ENCODE measurements around the gene BCR. TPM values are rescaled to one million over a fixed set of nuclear protein-coding genes. Genes with fewer than 3 reads are reported as not detected.
"Not testable (repeated sequence)": the region's sequence is repeated elsewhere in the genome, so short reads cannot be mapped to it uniquely, and the experiment has no call there.

Gene BCR
- polyA plus RNA-seq, 6 donors from 2014 or later: 2.6 to 12.1 (median 4.0) TPM; not detected in 1

- no peaks in the 10 kb centered on the region for H3K27me3 Mint-ChIP-seq
- H3K4me1 Mint-ChIP-seq: no peaks in the 10 kb centered on the region
- no peak overlapping the region for H3K4me3 Mint-ChIP-seq
- no peak for ATAC-seq (ENCODE audit: low read depth in 2 of 2)
- H3K27ac Mint-ChIP-seq: peak overlapping the region in 4 of 6 donors; percentile 16 to 74 (median 57)
- H3K9me3 Mint-ChIP-seq: no peaks in the 10 kb centered on the region
- DNase-seq: no peak
- H3K36me3 Mint-ChIP-seq: peaks cover 0 to 7% of the 10 kb centered on the region in 2 donors
Observed at GRCh38 chr22:23313791-23314567, 133.7 kb downstream of the BCR start.

- ATAC-seq (ENCODE audit: low read depth in 2 of 2): peak in 1 of 2 donors; percentile 28
Observed at GRCh38 chr22:23315341-23315917, 135.1 kb downstream of the BCR start.

GRCh38 chr22:23316596-23316995 lies 136.3 kb downstream of the BCR start:
- H3K27me3 Mint-ChIP-seq; H3K4me3 Mint-ChIP-seq; H3K27ac Mint-ChIP-seq; H3K36me3 Mint-ChIP-seq; H3K4me1 Mint-ChIP-seq; H3K9me3 Mint-ChIP-seq; DNase-seq; ATAC-seq (ENCODE audit: low read depth in 2 of 2): not testable (repeated sequence)

More at GRCh38 chr22:23315341-23315917, 135.1 kb downstream of the BCR start:
- Mint-ChIP-seq H3K4me3 (no peak overlapping the region), H3K9me3 (no peaks in the 10 kb centered on the region), H3K36me3 (peaks cover 0 to 7% of the 10 kb centered on the region in 2 donors), H3K4me1 (no peaks in the 10 kb centered on the region), H3K27me3 (no peaks in the 10 kb centered on the region), H3K27ac (no peak overlapping the region)
- peak; percentile 36 for DNase-seq

- not testable (repeated sequence) for ATAC-seq (ENCODE audit: low read depth in 2 of 2); H3K27ac Mint-ChIP-seq; H3K4me3 Mint-ChIP-seq; H3K36me3 Mint-ChIP-seq; DNase-seq; H3K9me3 Mint-ChIP-seq; H3K4me1 Mint-ChIP-seq; H3K27me3 Mint-ChIP-seq
Observed at GRCh38 chr22:23318316-23318715, 138.0 kb downstream of the BCR start.

GRCh38 chr22:23322497-23323080 lies 142.3 kb downstream of the BCR start:
- not testable (repeated sequence) for ATAC-seq (ENCODE audit: low read depth in 2 of 2); H3K4me1 Mint-ChIP-seq; DNase-seq; H3K9me3 Mint-ChIP-seq; H3K4me3 Mint-ChIP-seq; H3K27me3 Mint-ChIP-seq; H3K36me3 Mint-ChIP-seq; H3K27ac Mint-ChIP-seq

- H3K4me3 Mint-ChIP-seq; H3K27ac Mint-ChIP-seq; H3K27me3 Mint-ChIP-seq; DNase-seq; H3K9me3 Mint-ChIP-seq; H3K4me1 Mint-ChIP-seq; H3K36me3 Mint-ChIP-seq; ATAC-seq (ENCODE audit: low read depth in 2 of 2): not testable (repeated sequence)
Observed at GRCh38 chr22:23323960-23324688, 143.8 kb downstream of the BCR start.

GRCh38 chr22:23325183-23325582 lies 144.9 kb downstream of the BCR start:
- H3K27ac Mint-ChIP-seq: no peak overlapping the region
- H3K4me1 Mint-ChIP-seq: no peaks in the 10 kb centered on the region
- peaks cover 0 to 7% of the 10 kb centered on the region in 2 donors for H3K36me3 Mint-ChIP-seq
- no peak overlapping the region for H3K4me3 Mint-ChIP-seq
- DNase-seq: no peak
- H3K9me3 Mint-ChIP-seq: no peaks in the 10 kb centered on the region
- ATAC-seq (ENCODE audit: low read depth in 2 of 2): no peak
- H3K27me3 Mint-ChIP-seq: no peaks in the 10 kb centered on the region

- not testable (repeated sequence) for H3K27ac Mint-ChIP-seq; H3K36me3 Mint-ChIP-seq; H3K9me3 Mint-ChIP-seq; DNase-seq; ATAC-seq (ENCODE audit: low read depth in 2 of 2); H3K4me3 Mint-ChIP-seq; H3K27me3 Mint-ChIP-seq; H3K4me1 Mint-ChIP-seq
Observed at GRCh38 chr22:23333822-23334221, 153.5 kb downstream of the BCR start.

GRCh38 chr22:23337672-23338071 lies 157.4 kb downstream of the BCR start:
- DNase-seq; H3K9me3 Mint-ChIP-seq; ATAC-seq (ENCODE audit: low read depth in 2 of 2); H3K4me1 Mint-ChIP-seq; H3K27ac Mint-ChIP-seq; H3K4me3 Mint-ChIP-seq; H3K27me3 Mint-ChIP-seq; H3K36me3 Mint-ChIP-seq: not testable (repeated sequence)

GRCh38 chr22:23341942-23342695 lies 161.8 kb downstream of the BCR start:
- H3K4me3 Mint-ChIP-seq; H3K27me3 Mint-ChIP-seq; H3K27ac Mint-ChIP-seq; H3K9me3 Mint-ChIP-seq; H3K4me1 Mint-ChIP-seq; ATAC-seq (ENCODE audit: low read depth in 2 of 2); H3K36me3 Mint-ChIP-seq; DNase-seq: not testable (repeated sequence)

GRCh38 chr22:23351321-23351720 lies 171.0 kb downstream of the BCR start:
- Mint-ChIP-seq H3K27ac (no peak overlapping the region), H3K36me3 (no peaks in the 10 kb centered on the region), H3K9me3 (peaks cover 0 to 2% (median 0%) of the 10 kb centered on the region in 7 donors), H3K4me3 (no peak overlapping the region), H3K27me3 (peaks cover 8 to 16% (median 13%) of the 10 kb centered on the region in 3 donors), H3K4me1 (no peaks in the 10 kb centered on the region)
- no peak for DNase-seq
- ATAC-seq (ENCODE audit: low read depth in 2 of 2): no peak

- Mint-ChIP-seq H3K27me3 (peaks cover 8 to 16% (median 13%) of the 10 kb centered on the region in 3 donors), H3K4me3 (peak overlapping the region in 1 of 8 donors; percentile 65), H3K9me3 (no peaks in the 10 kb centered on the region), H3K4me1 (no peaks in the 10 kb centered on the region), H3K36me3 (no peaks in the 10 kb centered on the region), H3K27ac (peak overlapping the region in 1 of 6 donors; percentile 53)
- DNase-seq (no peak), ATAC-seq (ENCODE audit: low read depth in 2 of 2) (no peak)
Observed at GRCh38 chr22:23353004-23353403, 172.7 kb downstream of the BCR start.

GRCh38 chr22:23353696-23354095 lies 173.4 kb downstream of the BCR start:
- ATAC-seq (ENCODE audit: low read depth in 2 of 2): no peak
- H3K4me1 Mint-ChIP-seq: no peaks in the 10 kb centered on the region
- H3K27me3 Mint-ChIP-seq: peaks cover 8 to 16% (median 13%) of the 10 kb centered on the region in 3 donors
- H3K36me3 Mint-ChIP-seq: no peaks in the 10 kb centered on the region
- no peak for DNase-seq
- H3K4me3 Mint-ChIP-seq: no peak overlapping the region
- H3K27ac Mint-ChIP-seq: no peak overlapping the region
- H3K9me3 Mint-ChIP-seq: no peaks in the 10 kb centered on the region
